NCI-H1092 treated with DMSO at 0.1 percent for 48 hours (cell line): ENCODE results near the gene IDH2.
"Not testable (repeated sequence)": the region's sequence is repeated elsewhere in the genome, so short reads cannot be mapped to it uniquely, and the experiment has no call there.

Experiments used
- DNase-seq: peaks from one replicate; lab custom pipeline; 2025; lab: John Stamatoyannopoulos, UW

IDH2 gene

DNA sequence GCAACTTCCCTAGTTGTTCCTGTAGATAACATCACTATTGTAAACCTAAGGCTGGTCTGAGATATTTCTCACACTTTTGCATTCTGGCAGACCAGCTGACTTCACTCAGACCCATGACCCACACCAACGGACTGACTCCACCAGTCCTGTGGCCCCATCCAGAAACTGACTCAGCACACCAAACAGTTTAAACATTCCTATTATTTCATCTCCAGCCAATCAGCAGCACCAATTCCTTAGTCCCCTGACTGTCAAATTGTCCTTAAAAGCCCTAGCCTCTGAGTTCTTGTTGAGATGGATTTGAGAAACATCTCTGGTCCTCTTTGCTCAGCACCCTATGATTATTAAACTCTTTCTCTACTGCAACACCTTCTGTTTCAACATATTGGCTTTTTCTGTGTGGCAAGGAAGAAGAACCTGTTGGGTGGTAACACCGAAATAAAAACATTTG, 12.2 kb upstream of the IDH2 start:
- DNase-seq, result no peak

DNA sequence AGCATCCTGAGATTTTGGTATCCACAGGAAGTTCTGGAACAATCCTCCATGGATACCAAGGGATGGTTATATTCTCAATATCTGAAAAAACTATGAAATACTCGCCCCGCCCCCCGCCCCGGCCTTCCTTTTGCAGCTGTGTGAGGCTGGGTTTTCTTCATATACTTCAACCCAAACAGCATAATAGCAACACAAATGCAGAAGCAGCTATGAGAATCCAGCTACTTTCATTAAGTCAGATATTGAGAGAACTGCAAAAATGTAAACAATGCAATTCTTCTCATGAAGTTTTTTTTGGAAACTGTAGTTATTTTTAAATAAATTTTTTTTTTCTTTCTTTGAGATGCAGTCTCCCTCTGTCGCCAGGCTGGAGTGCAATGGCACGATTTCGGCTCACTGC, 10.9 kb upstream of the IDH2 start:
- DNase-seq, result no peak

DNA sequence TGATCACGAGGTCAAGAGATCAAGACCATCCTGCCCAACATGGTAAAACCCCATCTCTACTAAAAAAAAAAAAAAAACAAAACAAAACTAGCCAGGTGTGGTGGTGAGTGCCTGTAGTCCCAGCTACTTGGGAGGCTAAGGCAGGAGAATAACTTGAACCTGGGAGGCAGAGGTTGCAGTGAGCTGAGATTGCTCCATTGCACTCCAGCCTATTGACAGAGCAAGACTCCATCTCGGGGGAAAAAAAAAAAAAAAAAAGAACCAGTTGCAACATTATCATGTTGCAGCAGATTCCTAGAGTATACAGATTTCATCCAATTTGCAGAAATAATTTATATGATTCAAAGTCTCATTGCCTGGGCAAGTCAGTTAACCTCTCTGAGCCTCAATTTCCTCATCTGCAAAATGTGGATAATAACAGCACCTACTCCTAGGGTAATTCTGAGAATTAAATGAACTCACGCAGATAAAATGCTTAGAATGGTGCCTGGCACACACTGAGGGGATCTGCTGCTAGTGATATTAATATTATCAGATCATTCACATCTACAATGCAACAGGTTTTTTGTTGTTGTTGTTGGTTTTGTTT, 7.0 kb upstream of the IDH2 start:
- not testable (repeated sequence) for DNase-seq

DNA sequence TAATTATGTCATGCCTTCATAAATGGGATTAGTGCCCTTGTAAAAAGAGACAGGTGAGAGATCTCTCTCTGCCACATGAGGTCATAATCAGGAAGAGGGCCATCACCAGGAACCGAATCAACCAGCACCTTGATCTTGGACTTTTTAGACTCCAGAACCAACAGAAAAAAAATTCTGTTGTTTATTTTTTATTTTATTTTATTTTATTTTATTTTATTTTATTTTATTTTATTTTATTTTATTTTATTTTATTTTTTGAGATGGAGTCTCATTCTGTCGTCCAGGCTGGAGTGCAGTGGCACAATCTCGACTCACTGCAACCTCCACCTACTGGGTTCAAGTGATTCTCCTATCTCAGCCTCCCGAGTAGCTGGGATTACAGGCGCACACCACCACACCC, 5.8 kb upstream of the IDH2 start:
- not testable (repeated sequence) for DNase-seq

DNA sequence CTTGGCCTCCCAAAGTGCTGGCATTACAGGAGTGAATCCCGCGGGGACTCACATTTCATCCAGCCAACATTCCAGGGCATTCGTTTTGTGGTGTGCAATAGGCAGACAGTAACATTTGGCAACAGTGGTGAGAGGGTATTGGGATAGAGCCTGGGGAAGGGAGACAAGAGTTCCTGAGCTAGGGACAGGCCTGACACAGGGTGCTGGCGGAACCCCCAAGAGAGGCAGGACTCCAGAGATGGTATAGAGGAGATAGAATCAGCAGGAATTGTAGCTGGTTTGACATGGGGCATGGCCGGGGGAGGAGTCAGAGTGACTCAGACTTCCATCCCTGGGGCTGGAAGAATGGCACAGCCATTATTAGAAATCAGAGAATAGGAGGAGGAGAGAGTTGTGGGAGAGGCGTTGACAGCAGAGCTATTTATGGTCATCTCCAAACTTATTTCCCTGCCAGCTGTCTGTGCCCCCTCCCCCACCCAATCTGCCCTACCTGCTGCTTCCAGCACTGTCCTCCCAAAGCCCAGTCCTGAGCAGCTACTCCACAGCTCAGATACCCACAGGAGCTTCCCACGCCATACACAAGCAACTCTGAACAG, 4.4 kb upstream of the IDH2 start:
- no peak for DNase-seq

DNA sequence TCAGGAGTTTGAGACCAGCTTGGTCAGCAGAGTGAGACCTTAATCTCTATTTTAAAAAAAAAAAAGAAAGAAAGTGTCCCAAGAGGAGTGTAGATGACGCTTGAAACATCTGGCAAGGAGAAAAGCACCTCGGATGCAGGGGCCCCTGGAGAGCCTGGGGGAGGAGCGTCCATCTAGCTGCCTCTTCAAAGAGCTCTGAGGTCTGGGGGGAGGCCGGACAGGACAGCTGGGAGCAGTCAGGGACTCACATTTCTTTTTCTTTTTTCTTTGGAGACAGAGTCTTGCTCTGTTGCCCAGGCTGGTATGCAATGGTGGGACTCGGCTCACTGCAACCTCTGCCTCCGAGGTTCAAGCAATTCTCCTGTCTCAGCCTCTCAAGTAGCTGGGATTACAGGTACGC, 3.3 kb upstream of the IDH2 start:
- DNase-seq, result no peak

DNA sequence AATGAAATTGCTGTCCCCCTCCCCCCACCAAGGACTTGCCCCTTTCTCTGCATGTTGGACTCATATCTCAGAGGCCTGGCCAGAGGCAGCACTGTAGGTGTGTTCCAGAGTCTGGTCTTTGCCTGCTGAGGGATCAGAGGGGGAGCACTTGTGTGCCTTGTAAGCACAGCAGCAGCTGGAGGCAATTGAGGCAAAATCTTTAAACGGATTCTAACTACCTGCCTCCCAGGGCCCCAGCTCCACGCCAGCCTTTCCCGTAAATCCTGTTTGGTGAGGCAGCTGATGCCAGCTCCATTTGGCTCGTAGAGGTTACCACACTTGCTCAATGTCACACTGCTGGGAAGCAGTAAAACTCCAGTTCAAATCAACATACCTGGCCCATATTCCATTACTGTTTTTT, 2.3 kb upstream of the IDH2 start:
- no peak for DNase-seq

DNA sequence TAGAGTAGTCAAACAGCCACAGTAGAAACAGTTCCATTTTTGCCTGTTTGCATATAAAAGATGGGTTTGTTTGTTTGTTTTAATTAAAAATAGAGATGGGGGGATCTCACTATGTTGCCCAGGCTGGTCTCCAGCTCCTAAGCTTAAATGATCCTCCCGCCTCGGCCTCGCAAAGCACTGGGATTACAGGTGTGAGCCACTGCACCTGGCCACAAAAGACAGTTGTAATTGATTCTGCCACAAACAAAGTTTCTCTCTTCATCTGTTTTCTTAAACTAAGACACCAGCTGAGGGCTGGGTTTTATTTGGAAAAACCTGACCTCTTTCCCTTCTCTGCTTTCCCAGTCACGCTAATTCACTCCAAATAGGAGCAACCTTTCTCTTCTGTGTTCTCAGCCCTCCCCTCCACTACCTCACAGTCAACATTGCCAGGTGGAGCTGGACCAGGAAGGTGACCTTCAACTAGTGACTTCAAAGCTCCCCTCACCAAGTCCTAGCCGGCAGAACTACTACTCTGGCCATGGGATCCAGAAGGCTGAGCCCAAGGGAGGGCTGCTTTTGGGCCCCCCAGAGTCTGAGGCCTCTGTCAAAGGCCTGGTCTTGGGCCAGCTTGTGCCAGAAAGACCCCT, 1.5 kb upstream of the IDH2 start:
- DNase-seq, result peak; percentile 36

DNA sequence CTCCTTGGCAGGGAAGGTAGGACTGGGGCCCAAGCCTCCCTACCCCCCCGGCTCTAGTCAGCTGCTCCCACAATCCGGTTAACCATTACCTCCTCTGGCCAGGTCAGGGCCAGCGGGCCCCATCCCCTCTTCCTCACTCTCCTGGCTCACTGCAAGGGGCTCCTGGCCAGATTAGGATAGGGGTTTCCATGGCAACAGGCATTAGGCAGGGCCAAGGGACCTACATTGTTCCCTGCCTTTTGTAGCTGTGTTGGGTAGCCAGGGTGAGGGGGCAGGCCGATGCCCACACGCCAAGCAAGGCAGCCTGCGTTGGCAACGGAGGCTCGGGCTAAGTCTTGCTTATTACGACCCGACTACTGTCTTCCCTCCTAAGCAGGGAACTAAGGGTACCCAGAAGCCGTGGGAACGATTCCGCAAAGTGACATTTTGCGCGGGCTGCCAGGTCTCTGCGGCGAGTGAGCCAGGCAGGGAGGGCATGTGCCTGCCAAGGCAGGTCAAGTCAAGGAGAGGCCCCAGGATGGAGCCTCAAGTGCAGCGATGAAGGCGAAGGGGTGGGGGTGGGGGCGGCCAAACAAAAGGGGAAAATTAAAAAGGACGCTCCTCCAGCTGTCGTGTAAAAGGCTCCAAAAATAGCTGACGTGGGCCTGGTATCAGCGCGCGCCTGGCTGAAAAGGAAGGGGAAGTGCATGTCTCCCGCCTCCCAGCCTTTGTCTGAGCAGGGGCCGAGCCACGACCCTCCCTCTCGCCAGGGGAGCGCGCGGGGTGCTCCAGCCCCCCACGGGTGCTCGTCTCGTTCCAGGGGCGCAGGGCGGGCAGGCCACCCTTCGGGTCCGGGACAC, 919 bp downstream of the IDH2 start:
- peak; percentile 44 for DNase-seq

DNA sequence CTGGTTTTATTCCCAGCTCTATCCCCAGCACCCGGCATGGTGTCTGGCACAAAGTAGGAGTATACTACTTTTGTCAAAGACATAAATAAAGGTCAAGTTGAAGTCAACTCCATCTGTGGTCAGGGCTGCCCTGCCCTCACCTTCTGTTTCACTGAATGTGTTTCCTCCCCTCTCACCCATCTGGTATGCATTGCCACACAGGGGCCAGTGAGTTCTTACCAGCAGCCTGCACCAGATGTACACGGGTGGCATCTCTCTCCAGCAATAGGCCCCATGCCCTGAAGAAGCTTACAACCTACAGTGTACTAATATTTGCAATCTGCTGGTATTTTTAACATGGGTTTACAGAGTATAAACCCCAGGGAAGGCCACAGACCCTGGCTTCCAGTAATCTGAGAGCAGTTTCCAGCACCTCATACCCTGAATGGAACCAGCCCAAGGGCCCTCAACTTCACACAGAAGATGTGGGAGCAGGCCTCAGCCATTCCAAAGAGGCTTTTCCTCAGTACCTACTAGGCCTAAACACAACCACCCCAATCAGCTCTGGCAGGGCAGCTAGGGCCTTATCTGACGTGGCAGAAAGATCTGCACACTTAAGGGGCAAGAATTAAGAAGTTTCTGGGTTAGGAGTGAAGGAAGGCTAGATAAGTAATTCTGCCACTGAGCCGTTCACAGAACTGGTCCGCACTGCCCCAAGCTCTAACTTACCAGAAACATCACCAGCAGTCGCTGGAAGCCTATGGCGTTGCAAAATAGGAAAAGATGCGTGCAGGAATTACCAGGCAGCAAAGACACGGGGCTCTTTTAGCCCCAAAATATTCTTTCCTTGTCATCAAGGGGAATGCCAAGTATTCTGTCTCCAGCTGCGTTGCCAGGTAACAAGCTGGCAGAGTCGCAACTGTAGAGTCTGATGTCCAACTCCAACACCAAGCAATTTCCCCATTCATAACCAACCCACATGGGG, 2.1 kb downstream of the IDH2 start:
- peak; percentile 10 for DNase-seq

DNA sequence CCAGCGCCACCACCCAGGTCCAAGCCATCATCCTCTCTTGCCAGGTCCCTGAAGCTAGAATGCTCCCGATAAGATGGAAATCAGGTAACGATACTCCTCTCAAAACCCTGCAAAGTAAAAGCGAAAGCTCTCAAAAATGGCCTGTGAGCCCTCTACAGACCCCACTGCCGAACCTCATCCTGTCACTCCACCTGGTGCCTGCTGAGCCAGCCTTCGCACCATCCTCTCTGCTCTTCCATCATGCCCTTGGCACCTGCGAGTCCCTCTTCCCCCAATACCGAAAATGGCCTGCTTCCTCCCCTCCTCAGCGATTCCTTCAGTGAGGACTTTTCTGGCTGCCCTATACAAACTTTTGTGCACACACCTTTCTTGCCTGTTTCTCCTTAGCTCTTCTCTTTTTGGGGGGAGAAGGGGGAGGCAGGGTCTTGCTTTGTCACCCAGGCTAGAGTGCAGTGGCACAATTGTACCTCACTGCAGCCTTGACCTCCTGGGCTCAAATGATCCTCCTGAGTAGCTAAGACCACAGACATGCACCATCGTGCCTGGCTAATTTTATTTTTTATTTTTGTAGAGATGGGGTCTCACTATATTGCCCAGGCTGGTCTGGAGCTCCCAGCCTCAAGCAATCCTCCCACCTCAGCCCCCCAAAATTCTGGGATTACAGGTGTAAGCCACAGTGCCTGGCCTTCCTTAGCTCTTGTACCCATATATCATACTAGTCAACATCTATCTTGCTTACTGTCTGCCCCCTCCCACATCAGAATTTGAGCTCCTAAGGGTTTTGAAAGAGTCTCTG, 3.0 kb downstream of the IDH2 start:
- no peak for DNase-seq

DNA sequence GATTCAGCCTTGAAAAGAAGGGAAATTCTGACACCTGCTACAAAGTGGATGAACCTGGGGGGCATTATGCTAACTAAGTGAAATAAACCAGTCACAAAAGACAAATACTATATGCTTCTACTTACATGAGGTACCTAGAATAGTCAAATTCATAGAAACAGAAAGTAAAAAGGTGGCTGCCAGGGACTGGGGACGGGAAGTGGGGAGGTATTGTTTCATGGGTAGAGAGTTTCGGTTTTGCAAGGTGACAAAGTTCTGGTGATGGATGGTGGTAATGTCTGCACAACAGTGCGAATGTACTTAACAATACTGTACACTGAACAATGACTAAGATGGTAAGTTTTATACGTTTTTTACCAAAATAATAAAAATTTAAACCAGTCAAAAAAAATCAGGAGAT, 4.8 kb downstream of the IDH2 start:
- no peak for DNase-seq

DNA sequence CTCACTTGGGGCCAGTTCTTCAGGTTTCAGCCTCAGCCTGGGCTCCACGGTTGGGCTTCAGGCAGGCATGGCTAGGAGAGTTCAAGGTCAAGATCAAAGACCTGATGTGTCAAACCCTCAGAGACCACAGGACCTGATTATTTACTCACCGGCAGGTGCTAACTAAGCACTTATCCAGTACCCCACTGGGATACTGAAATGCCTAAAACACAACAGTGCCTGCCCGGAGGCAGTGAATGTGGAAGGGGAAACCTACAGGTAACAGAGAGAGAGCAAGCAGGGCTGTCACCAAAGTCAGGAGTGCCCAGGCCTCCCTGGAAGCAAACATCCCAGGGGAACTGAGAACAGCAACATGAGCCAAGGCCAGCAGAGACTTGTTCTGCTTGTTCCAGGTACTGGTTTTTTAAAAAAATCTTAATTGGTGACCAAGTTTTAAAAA, 6.7 kb downstream of the IDH2 start:
- DNase-seq, result no peak

DNA sequence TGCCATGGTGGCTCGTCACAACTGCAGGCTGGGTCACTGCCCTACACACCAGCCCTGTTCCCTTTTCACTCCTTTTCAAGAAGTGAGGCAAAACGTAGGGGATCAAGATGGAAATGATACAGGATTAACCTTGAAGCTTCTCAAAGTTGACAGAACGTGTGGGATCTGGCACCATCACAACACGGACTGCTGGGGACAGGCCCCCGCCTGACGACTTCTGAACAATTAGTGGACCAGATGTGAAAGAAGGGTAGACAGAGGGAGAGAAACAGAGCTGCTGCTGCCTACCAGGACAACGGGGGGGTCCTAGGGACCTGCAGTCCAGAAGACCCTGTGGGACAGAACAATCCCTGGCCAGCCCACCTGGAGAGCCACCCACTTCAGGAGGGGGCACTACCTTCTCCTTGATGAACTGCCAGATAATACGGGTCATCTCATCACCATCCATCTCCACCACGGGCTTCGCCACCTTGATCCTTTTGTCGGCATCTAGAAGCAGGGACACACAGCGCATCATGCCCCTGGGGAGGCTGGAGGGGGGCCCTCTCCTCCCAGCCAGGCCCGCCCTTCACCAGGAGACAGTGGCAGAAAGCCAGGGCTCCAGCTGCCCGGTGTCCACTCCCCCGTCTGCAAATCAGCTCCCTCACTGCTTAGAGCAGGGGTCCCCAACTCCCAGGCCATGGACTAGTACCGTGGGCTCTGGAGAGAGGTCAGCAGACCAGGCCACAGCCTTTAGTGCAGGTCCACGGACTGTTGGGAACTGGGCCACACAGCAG, 10.9 kb downstream of the IDH2 start:
- DNase-seq, result no peak

DNA sequence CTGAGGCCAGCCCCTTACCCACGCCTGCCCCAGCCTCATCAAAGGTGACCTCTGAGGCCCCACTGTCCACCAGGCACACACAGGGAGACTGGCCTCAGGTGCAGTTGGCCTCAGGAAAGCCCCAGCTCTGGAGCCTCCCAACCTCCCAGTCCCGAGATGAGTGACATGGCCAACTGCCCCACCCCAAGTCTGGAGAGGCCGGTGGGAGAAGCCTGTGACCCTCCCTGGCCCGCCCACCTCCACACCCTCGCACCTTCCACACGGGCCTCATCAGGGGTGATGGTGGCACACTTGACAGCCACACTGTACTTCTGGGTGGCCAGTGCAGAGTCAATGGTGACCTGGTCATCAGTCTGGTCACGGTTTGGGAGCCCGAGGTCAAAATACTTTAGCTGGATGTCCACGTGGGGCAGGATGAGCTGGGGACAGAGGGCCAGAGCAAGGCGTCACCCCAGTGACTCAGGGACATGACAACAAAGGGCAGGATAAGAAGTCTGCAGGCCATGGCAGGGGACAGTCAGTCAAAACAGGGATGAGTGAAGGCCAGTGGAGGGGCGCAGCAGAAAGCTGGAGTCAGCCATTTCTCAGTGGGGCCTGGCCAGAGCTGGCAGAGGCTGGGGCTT, 11.9 kb downstream of the IDH2 start:
- DNase-seq, result no peak

DNA sequence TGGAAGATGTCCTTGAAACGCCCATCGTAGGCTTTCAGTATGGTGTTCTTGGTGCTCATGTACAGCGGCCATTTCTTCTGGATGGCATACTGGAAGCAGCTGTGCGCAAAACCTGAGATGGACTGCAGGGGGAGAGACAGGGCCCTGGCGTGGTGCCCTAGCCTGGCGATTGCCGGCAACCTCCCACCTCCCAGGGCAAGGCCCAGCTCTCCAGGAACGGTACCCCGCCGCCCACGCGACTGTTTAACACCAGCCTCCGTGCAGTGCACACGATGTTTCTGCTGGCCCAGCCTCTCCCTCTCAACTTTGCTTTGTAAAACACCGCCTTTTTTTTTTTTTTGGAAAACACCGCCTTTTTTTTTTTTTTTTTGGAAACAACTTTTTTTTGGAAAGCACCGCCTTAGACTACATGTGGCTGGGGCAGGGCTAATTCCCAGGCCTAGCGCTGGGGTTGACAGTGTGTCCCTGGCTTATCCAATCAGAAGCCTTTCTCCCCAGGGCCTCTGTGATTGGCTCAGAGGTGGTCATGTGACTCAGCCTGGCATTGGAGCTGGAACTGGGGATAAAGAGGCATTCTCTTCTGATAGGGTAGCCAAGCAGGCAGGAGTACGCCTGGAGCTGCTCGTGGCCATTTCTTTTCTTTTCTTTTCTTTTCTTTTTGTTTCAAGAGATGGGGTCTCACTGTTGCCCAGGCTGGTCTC, 14.7 kb downstream of the IDH2 start:
- DNase-seq, result no peak

DNA sequence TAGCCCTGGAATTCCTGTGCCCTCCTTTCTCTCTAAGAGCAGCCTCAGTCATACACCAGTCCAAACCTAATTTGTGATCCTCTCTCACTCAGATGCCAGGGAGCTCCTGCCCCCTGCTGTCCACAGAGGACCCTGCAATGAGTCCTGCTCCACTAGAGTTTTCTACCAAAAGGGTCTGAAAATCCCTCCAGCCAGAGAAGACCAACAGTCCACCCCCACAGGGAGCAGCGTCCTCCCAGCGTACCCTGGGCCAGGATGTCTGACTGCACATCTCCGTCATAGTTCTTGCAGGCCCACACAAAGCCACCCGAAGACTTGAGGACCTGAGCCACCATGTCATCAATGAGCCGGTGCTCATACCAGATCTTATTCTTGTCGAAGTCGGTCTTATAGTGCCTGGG, 15.4 kb downstream of the IDH2 start:
- DNase-seq, result no peak

DNA sequence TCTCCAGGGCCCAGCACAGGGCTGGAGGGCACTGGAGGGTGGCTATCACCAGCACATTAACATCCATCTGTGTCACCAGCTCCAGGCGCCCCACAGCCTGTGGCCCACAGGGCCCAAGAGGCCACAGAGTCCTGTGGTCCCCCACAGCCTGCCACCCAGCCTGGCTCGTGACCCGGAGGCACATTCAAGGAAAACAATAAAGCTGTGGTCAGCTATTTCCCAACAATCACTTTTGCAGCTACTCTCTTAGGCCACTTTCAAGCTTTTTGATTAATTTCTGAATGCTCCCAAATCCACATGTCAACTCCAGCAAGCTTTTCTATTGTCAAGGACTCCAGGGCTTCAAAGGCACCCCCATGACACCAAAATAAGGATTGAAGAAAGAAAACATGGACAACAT, 16.7 kb downstream of the IDH2 start:
- DNase-seq, result no peak

DNA sequence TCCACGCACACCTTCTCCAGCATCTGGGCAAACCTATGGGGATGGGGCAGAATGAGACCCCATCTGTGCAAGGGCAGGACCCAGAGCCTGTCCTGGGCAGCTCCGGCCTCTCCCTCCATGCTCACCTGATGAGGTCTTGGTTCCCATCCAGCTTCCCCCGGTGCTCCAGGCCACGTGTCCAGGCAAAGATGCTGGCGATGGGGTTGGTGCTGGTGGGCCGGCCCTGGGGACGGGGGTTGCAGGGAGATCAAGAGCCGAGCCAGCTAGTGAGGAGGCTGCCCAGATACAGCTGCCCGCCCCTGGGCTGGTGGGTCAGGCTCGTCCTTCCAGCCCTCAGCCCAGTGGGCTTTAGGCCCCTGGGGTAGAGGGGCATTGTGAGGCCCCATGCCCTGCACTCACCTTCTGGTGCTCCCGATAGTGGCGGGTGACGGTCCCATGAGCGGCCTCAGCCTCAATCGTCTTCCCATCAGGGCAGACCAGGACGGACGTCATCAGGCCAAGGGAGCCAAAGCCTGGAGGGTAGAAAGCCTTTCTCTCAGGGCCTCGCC, 17.3 kb downstream of the IDH2 start:
- no peak for DNase-seq
